HL-60 (cell line): ENCODE results near the gene MEIS1.

ENCODE experiments used
- GABPA ChIP-seq: IDR thresholded peaks from 2 replicates; pipeline ENCODE4 v1.6.1; 2012; ENCODE audit warnings: low read depth
- POLR2AphosphoS5 ChIP-seq: IDR thresholded peaks from 2 replicates; pipeline ENCODE4 v1.6.1; 2012; ENCODE audit warnings: low read depth
- SPI1 ChIP-seq: IDR thresholded peaks from 2 replicates; pipeline ENCODE4 v1.6.1; 2012; ENCODE audit warnings: low read depth, mild to moderate bottlenecking, borderline replicate concordance
- TF ChIP-seq, protein P1 (sequence below): IDR thresholded peaks from one replicate; pipeline ENCODE4 v1.5.1; 2011; ENCODE audit warnings: low read length, control low read depth, inconsistent platforms; ENCODE audit not compliant: insufficient read depth
- TF ChIP-seq, protein P2 (sequence below): IDR thresholded peaks from 2 replicates; pipeline ENCODE4 v1.6.1; 2012; ENCODE audit warnings: low read depth; ENCODE audit not compliant: insufficient replicate concordance

- TF ChIP-seq, protein P1, sequence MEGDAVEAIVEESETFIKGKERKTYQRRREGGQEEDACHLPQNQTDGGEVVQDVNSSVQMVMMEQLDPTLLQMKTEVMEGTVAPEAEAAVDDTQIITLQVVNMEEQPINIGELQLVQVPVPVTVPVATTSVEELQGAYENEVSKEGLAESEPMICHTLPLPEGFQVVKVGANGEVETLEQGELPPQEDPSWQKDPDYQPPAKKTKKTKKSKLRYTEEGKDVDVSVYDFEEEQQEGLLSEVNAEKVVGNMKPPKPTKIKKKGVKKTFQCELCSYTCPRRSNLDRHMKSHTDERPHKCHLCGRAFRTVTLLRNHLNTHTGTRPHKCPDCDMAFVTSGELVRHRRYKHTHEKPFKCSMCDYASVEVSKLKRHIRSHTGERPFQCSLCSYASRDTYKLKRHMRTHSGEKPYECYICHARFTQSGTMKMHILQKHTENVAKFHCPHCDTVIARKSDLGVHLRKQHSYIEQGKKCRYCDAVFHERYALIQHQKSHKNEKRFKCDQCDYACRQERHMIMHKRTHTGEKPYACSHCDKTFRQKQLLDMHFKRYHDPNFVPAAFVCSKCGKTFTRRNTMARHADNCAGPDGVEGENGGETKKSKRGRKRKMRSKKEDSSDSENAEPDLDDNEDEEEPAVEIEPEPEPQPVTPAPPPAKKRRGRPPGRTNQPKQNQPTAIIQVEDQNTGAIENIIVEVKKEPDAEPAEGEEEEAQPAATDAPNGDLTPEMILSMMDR = no peak
- no peak for TF ChIP-seq POLR2AphosphoS5
- TF ChIP-seq, protein P2, sequence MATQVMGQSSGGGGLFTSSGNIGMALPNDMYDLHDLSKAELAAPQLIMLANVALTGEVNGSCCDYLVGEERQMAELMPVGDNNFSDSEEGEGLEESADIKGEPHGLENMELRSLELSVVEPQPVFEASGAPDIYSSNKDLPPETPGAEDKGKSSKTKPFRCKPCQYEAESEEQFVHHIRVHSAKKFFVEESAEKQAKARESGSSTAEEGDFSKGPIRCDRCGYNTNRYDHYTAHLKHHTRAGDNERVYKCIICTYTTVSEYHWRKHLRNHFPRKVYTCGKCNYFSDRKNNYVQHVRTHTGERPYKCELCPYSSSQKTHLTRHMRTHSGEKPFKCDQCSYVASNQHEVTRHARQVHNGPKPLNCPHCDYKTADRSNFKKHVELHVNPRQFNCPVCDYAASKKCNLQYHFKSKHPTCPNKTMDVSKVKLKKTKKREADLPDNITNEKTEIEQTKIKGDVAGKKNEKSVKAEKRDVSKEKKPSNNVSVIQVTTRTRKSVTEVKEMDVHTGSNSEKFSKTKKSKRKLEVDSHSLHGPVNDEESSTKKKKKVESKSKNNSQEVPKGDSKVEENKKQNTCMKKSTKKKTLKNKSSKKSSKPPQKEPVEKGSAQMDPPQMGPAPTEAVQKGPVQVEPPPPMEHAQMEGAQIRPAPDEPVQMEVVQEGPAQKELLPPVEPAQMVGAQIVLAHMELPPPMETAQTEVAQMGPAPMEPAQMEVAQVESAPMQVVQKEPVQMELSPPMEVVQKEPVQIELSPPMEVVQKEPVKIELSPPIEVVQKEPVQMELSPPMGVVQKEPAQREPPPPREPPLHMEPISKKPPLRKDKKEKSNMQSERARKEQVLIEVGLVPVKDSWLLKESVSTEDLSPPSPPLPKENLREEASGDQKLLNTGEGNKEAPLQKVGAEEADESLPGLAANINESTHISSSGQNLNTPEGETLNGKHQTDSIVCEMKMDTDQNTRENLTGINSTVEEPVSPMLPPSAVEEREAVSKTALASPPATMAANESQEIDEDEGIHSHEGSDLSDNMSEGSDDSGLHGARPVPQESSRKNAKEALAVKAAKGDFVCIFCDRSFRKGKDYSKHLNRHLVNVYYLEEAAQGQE = no peak
- no peak for TF ChIP-seq GABPA
- TF ChIP-seq SPI1 = no peak
These were observed 813 bp upstream of the MEIS1 start for GRCh38 chr2:66433945-66434678.
